HepG2 (cell line): Measurements from ENCODE around the gene SOX11. TPM values are rescaled to one million over a fixed set of nuclear protein-coding genes. Genes with fewer than 3 reads are reported as not detected.

Experiments used
- ATAC-seq: fragments of 200-7000 bp; cut with Tn5 transposase; 3 replicates; pipeline ENCODE4 v1.9.1; 2020; ENCODE audit warnings: mild to moderate bottlenecking, moderate library complexity
- BruUV-seq: library from RNA; stranded (reverse); fragments of 400-500 nt; replicated peaks from 2 replicates; lab custom pipeline; 2021; lab: Mats Ljungman, UMichigan
- CTCF ChIA-PET: fragments of 300-600 bp; formaldehyde crosslinking; extraction: SDS; loops from one replicate; lab custom pipeline; 2021; ENCODE audit warnings: low total read pairs, inconsistent platforms, low intra/inter-chr PET ratio; lab: Yijun Ruan, JAX
- POLR2A ChIA-PET: fragments of 350-600 bp; sonication (Branson Sonifier 250); formaldehyde crosslinking; loops from one replicate; lab custom pipeline; 2020; ENCODE audit warnings: antibody characterized with exemption, inconsistent platforms; lab: Yijun Ruan, JAX
- DNase-seq: peaks from one replicate; pipeline ENCODE4 v3.0.0-alpha.2; 2015; ENCODE audit warnings: low spot score
- FAIRE-seq: peaks from 3 replicates; lab custom pipeline; 2011; peaks lifted over from hg19 to GRCh38; lab: Jason Lieb, UNC
- H2AFZ ChIP-seq: one replicate; pipeline ENCODE4 v1.6.1; 2011; ENCODE audit warnings: low read length, inconsistent platforms
- H3K27ac ChIP-seq: fragments of 300-600 bp; 3 replicates; pipeline ENCODE4 v1.8.0; 2011; ENCODE audit warnings: mixed run types, mild to moderate bottlenecking, mixed read lengths, low read length, inconsistent platforms; ENCODE audit not compliant: insufficient read depth; ENCODE audit errors: extremely low read length
- H3K27me3 ChIP-seq, 2 experiments: fragments of 200-600 bp in 1 of 2; 2 replicates in 1 of 2; 3 replicates in 1 of 2; pipeline versions ENCODE4 v1.6.0 to v1.8.0; 2011; ENCODE audit warnings: low read length in 2 of 2, mild to moderate bottlenecking in 2 of 2, moderate library complexity in 2 of 2, inconsistent platforms in 1 of 2; ENCODE audit not compliant: insufficient read depth in 2 of 2, control insufficient read depth in 1 of 2
- H3K36me3 ChIP-seq, 2 experiments: fragments of 200-600 bp in 1 of 2; replicated peaks in 1 of 2; 2 replicates in 1 of 2; 3 replicates in 1 of 2; pipeline versions ENCODE4 v1.5.1 to v1.8.0; 2011; ENCODE audit warnings: low read length in 2 of 2, inconsistent platforms in 1 of 2; ENCODE audit not compliant: insufficient read depth in 2 of 2, control insufficient read depth in 1 of 2
- H3K4me1 ChIP-seq: 2 replicates; pipeline ENCODE4 v1.5.1; 2012; ENCODE audit warnings: low read length, inconsistent platforms; ENCODE audit not compliant: insufficient read depth
- H3K4me2 ChIP-seq: 2 replicates; pipeline ENCODE4 v1.6.0; 2011; ENCODE audit warnings: low read depth, low read length, inconsistent platforms
- H3K4me3 ChIP-seq, 3 experiments: fragments of 200-600 bp in 1 of 3; sonication (generic), shearing (Covaris generic) in 1 of 3; replicated peaks in 1 of 3; 2 replicates each; pipeline ENCODE4 v1.5.1; 2011 to 2016; ENCODE audit warnings: low read length in 3 of 3, inconsistent platforms in 2 of 3, low read depth in 2 of 3, mild to moderate bottlenecking in 2 of 3, control low read depth in 1 of 3, mixed read lengths in 1 of 3; ENCODE audit not compliant: insufficient read depth in 1 of 3
- H3K79me2 ChIP-seq: one replicate; pipeline ENCODE4 v1.6.1; 2011; ENCODE audit warnings: low read length, inconsistent platforms; ENCODE audit not compliant: insufficient read depth
- H3K9ac ChIP-seq: 2 replicates; pipeline ENCODE4 v1.6.0; 2011; ENCODE audit warnings: mild to moderate bottlenecking, low read depth, low read length, inconsistent platforms; ENCODE audit not compliant: insufficient read depth
- H3K9me3 ChIP-seq: 2 replicates; pipeline ENCODE4 v1.5.1; 2012; ENCODE audit warnings: mild to moderate bottlenecking, low read length
- H4K20me1 ChIP-seq: 2 replicates; pipeline ENCODE4 v1.6.0; 2011; ENCODE audit warnings: inconsistent platforms, mild to moderate bottlenecking, low read length, moderate library complexity; ENCODE audit not compliant: insufficient read depth
- ARID3A ChIP-seq: IDR thresholded peaks from 2 replicates; pipeline ENCODE4 v1.6.1; 2012; ENCODE audit warnings: low read depth, low read length, improper control_type of control experiment
- ATAD3A ChIP-seq: sonication (generic); formaldehyde crosslinking; IDR thresholded peaks from 2 replicates; pipeline ENCODE4 v1.4.0; 2020; ENCODE audit warnings: missing genetic modification reagents
- GMEB2 ChIP-seq: IDR thresholded peaks from 2 replicates; pipeline ENCODE4 v1.6.1; 2016; ENCODE audit warnings: missing biosample characterization, missing genetic modification reagents, low read depth
- MLX ChIP-seq: IDR thresholded peaks from 2 replicates; pipeline ENCODE4 v1.6.1; 2016
- POLR2AphosphoS2 ChIP-seq: IDR thresholded peaks from 2 replicates; pipeline ENCODE4 v1.6.1; 2011; ENCODE audit warnings: low read depth, low read length, improper control_type of control experiment
- RFX3 ChIP-seq: IDR thresholded peaks from 2 replicates; pipeline ENCODE4 v1.6.1; 2016; ENCODE audit warnings: missing biosample characterization, missing genetic modification reagents
- TAF1 ChIP-seq: sonication (generic); formaldehyde crosslinking; IDR thresholded peaks from 2 replicates; pipeline ENCODE4 v1.4.0; 2020; ENCODE audit warnings: missing genetic modification reagents
- TEAD2 ChIP-seq: sonication (generic); formaldehyde crosslinking; IDR thresholded peaks from 2 replicates; pipeline ENCODE4 v1.9.0; 2021; ENCODE audit warnings: missing genetic modification reagents
- ZNF275 ChIP-seq: sonication (generic); formaldehyde crosslinking; IDR thresholded peaks from 2 replicates; pipeline ENCODE4 v1.8.0; 2022; ENCODE audit warnings: missing genetic modification reagents, mild to moderate bottlenecking, inconsistent platforms, borderline replicate concordance
- ZNF441 ChIP-seq: sonication (generic); formaldehyde crosslinking; IDR thresholded peaks from 2 replicates; pipeline ENCODE4 v1.7.0; 2021; ENCODE audit warnings: missing genetic modification reagents, borderline replicate concordance
- WGBS: methylation state at CpG from one replicate; pipeline ENCODE4 v1.1.6; 2017; ENCODE audit warnings: low lambda C conversion rate; 5-methylcytosine and 5-hydroxymethylcytosine counted together
- in situ Hi-C: cut with HindIII; loops from 2 replicates; pipeline ENCODE4 v1.10.0; 2017; ENCODE audit warnings: low pct_unique_long_range_greater_than_20kb; ENCODE audit not compliant: extremely low pct_ligation_motif_present
- intact Hi-C: fragments of 100-400 bp; cut with micrococcal nuclease; formaldehyde crosslinking; loops from one replicate; pipeline ENCODE4 v1.10.0; 2022; ENCODE audit not compliant: unreplicated experiment
- polyA plus RNA-seq, 8 experiments: library from polyadenylated mRNA; depleted of rRNA in 3 of 8; stranded (reverse) in 7 of 8; unstranded in 1 of 8; fragments of >200 nt; fragmentation: Illumina TruSeq in 4 of 8; extraction: Trizol in 4 of 8; gene quantifications; 2 replicates each; pipeline versions ENCODE4 v1.2.1 to v1.2.3, GENCODE V29; 2011 to 2016; ENCODE audit warnings: low read depth in 4 of 8, missing spikeins in 1 of 8, mixed read lengths in 1 of 8; ENCODE audit not compliant: insufficient read depth in 1 of 8
- total RNA-seq, 5 experiments: library from RNA; depleted of rRNA; stranded (reverse); fragments of >200 nt; fragmentation: Illumina TruSeq; extraction: Trizol; gene quantifications; 2 replicates each; pipeline ENCODE4 v1.2.3, GENCODE V29; 2016; ENCODE audit warnings: low read depth in 1 of 5

Gene SOX11
- total and polyA plus RNA-seq, 2 of the 13 experiments (the other 11 are each of a cell fraction or from before 2014, with no cell fraction given): not detected

- Histone ChIP-seq H3K27me3 (0 out of 5 replicates have a peak, but pooled peaks cover 0 to 5% of the 10 kb centered on the region in 2 experiments), H4K20me1 (no peaks in the 10 kb centered on the region), H3K4me3 (no peak overlapping the region), H2AFZ (no peak overlapping the region), H3K27ac (no peak overlapping the region), H3K9ac (no peak overlapping the region), H3K4me1 (no peaks in the 10 kb centered on the region), H3K79me2 (no peaks in the 10 kb centered on the region), H3K4me2 (no peak overlapping the region), H3K36me3 (no peaks in the 10 kb centered on the region), H3K9me3 (no peaks in the 10 kb centered on the region)
- intact Hi-C loops (no loop called here), in situ Hi-C loops (no loop called here)
- no peak for DNase-seq
- no peak for FAIRE-seq
- CTCF ChIA-PET: no interaction called here
- WGBS: 6% methylated on average over 2 of the region's 2 CpGs
- TF ChIP-seq ATAD3A (no peak), TEAD2 (no peak)
- no TSS peak for BruUV-seq
- no peak for ATAC-seq
- POLR2A ChIA-PET: no interaction called here
These were observed 44.7 kb downstream of the SOX11 start for GRCh38 chr2:5736886-5737285.

- no peaks in the 10 kb centered on the region for H3K4me1 ChIP-seq
- no peak overlapping the region for H3K4me3 ChIP-seq
- in situ Hi-C loops: no loop called here
- WGBS: 3% methylated on average over 5 of the region's 5 CpGs
- POLR2A ChIA-PET: no interaction called here
- no peaks in the 10 kb centered on the region for H3K79me2 ChIP-seq
- H3K9ac ChIP-seq: no peak overlapping the region
- intact Hi-C loops: no loop called here
- no peaks in the 10 kb centered on the region for H3K36me3 ChIP-seq
- H4K20me1 ChIP-seq: no peaks in the 10 kb centered on the region
- FAIRE-seq: no peak
- ATAC-seq: no peak
- no peak for TF ChIP-seq MLX (CRISPR knock-in tag)
- TF ChIP-seq TAF1 (CRISPR knock-in tag): no peak
- TF ChIP-seq GMEB2 (CRISPR knock-in tag): no peak
- no peak for TF ChIP-seq RFX3
- no peak for TF ChIP-seq ARID3A
- no peak for TF ChIP-seq ZNF441 (CRISPR knock-in tag)
- TF ChIP-seq POLR2AphosphoS2: no peak
- no peak for TF ChIP-seq ZNF275 (CRISPR knock-in tag)
- H3K27me3 ChIP-seq: peaks cover 0 to 5% of the 10 kb centered on the region in 2 experiments; a peak in 1 of 5 replicates
- H3K27ac ChIP-seq: no peak overlapping the region
- CTCF ChIA-PET: no interaction called here
- no TSS peak for BruUV-seq
- no peaks in the 10 kb centered on the region for H3K9me3 ChIP-seq
- no peak overlapping the region for H3K4me2 ChIP-seq
- H2AFZ ChIP-seq: no peak overlapping the region
- no peak for DNase-seq
These were observed 47.9 kb downstream of the SOX11 start for GRCh38 chr2:5740053-5740452.
